Measurements from ENCODE around the gene FKBP5. TPM values are rescaled to one million over a fixed set of nuclear protein-coding genes. Genes with fewer than 3 reads are reported as not detected.
A peak's percentile ranks its signal among the peaks of the same experiment; 100 is the strongest.

The FKBP5 gene
- total RNA-seq, 1 experiment from 2014 or later = 33.9 TPM

- Histone ChIP-seq H3K4me1 (ENCODE audit: insufficient read depth, low read length) (peaks cover 15% of the 10 kb centered on the region), H2AK5ac (ENCODE audit: insufficient read length, low read length) (no peak overlapping the region), H4K91ac (ENCODE audit: insufficient read length, low read depth, low read length) (no peak overlapping the region), H4K20me1 (ENCODE audit: control insufficient read depth, insufficient read depth, insufficient read length) (no peaks in the 10 kb centered on the region), H3K9me3 (ENCODE audit: control insufficient read depth, low read depth, low read length) (no peaks in the 10 kb centered on the region), H4K8ac (replicated peaks; ENCODE audit: insufficient read length, low read depth, low read length) (no peak overlapping the region), H3K18ac (ENCODE audit: insufficient read length, low read depth, low read length) (peak overlapping the region; percentile 92), H3K14ac (ENCODE audit: insufficient read depth, low read length) (peak overlapping the region; percentile 83), H3K23me2 (ENCODE audit: insufficient read length, low read depth, low read length, poor library complexity, severe bottlenecking) (peaks cover 11% of the 10 kb centered on the region), H3K56ac (ENCODE audit: insufficient read length, low read depth, low read length) (no peak overlapping the region), H3K23ac (ENCODE audit: insufficient read length, low read depth, low read length) (no peak overlapping the region), H3K4ac (ENCODE audit: low read depth, low read length) (no peak overlapping the region; the same call in 1 of the 2 replicates), H3K79me1 (ENCODE audit: insufficient read depth, low read depth, low read length, poor library complexity, severe bottlenecking) (no peaks in the 10 kb centered on the region), H4K5ac (ENCODE audit: insufficient read length, low read depth, low read length) (no peak overlapping the region), H3T11ph (ENCODE audit: low read length) (peak overlapping the region; percentile 68), H2AFZ (ENCODE audit: low read length) (no peak overlapping the region), H2BK120ac (ENCODE audit: low read depth, low read length, poor library complexity, severe bottlenecking) (no peak overlapping the region), H3K27ac (ENCODE audit: insufficient read length, low read depth, low read length) (no peak overlapping the region), H2BK12ac (ENCODE audit: insufficient read length, low read depth, low read length) (no peak overlapping the region), H3K27me3 (ENCODE audit: insufficient read depth, low read length) (peaks cover 2% of the 10 kb centered on the region; the same call in 1 of the 2 replicates), H3K79me2 (ENCODE audit: insufficient read depth, low read length) (no peaks in the 10 kb centered on the region), H2BK15ac (ENCODE audit: low read depth, low read length) (no peak overlapping the region), H3K4me2 (ENCODE audit: insufficient read depth, insufficient read length, low read length) (peak overlapping the region; percentile 92), H2BK20ac (ENCODE audit: low read depth, low read length, poor library complexity, severe bottlenecking) (no peak overlapping the region), H3K9ac (ENCODE audit: extremely low read depth, insufficient read length, low read length) (peak overlapping the region; percentile 22), H2BK5ac (ENCODE audit: insufficient read length, low read length) (no peak overlapping the region)
- TF ChIP-seq, protein P1, sequence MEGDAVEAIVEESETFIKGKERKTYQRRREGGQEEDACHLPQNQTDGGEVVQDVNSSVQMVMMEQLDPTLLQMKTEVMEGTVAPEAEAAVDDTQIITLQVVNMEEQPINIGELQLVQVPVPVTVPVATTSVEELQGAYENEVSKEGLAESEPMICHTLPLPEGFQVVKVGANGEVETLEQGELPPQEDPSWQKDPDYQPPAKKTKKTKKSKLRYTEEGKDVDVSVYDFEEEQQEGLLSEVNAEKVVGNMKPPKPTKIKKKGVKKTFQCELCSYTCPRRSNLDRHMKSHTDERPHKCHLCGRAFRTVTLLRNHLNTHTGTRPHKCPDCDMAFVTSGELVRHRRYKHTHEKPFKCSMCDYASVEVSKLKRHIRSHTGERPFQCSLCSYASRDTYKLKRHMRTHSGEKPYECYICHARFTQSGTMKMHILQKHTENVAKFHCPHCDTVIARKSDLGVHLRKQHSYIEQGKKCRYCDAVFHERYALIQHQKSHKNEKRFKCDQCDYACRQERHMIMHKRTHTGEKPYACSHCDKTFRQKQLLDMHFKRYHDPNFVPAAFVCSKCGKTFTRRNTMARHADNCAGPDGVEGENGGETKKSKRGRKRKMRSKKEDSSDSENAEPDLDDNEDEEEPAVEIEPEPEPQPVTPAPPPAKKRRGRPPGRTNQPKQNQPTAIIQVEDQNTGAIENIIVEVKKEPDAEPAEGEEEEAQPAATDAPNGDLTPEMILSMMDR (conservative IDR thresholded peaks at IDR 0.05) = no peak
- peaks cover 19% of the 10 kb centered on the region for H3K27me3 Mint-ChIP-seq (ENCODE audit: low read depth)
- peaks cover 56 to 58% of the 10 kb centered on the region in 2 experiments for H3K4me1 Mint-ChIP-seq
- no peaks in the 10 kb centered on the region; a peak in 1 of 7 replicates for H3K36me3 Mint-ChIP-seq (ENCODE audit: insufficient read depth in 1 of 3, low read depth in 3 of 3)
- DNase-seq = peak; percentile 95
- H3K4me3 Mint-ChIP-seq = peak overlapping the region; percentile 75 to 92
- H3K9me3 Mint-ChIP-seq = no peaks in the 10 kb centered on the region
- peak overlapping the region; percentile 65 to 96 (median 93); a peak in 5 of 7 replicates for H3K27ac Mint-ChIP-seq
- WGBS (ENCODE audit: extremely low coverage, insufficient read length, low lambda C conversion rate) = no CpG with 5 or more reads among the region's 23 CpGs
Measured at GRCh38 chr6:35731414-35731735, 42.7 kb upstream of the FKBP5 start.
